Measurements from ENCODE around the gene MOB3B.

Gene MOB3B

DNA sequence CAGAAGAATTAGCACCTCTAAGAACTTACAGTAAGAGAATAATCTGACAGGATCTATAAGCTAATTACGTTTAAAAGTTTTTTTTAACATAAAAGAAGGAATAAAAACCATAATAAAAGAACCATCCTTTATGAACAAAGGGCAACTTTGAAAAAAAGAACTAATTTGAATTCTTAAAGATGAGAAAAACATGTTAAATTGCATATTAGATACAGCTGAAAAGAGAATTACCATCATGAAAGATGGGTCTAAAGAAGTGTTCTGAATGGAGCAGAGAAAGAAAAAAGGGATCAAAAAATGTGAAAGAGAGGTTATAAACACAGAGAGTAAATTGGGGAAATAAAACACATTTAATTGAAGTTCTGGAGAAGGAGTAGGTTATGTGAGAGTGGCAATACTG, 51.3 kb downstream of the MOB3B start:
- ChIA-PET POLR2A (no interaction called here), CTCF (no interaction called here)
- H3K9me3 ChIP-seq (ENCODE audit: control insufficient read depth, insufficient read depth, low read depth, low read length) = no peaks in the 10 kb centered on the region
- TF ChIP-seq, protein P1, sequence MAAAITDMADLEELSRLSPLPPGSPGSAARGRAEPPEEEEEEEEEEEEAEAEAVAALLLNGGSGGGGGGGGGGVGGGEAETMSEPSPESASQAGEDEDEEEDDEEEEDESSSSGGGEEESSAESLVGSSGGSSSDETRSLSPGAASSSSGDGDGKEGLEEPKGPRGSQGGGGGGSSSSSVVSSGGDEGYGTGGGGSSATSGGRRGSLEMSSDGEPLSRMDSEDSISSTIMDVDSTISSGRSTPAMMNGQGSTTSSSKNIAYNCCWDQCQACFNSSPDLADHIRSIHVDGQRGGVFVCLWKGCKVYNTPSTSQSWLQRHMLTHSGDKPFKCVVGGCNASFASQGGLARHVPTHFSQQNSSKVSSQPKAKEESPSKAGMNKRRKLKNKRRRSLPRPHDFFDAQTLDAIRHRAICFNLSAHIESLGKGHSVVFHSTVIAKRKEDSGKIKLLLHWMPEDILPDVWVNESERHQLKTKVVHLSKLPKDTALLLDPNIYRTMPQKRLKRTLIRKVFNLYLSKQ (tag by site-specific recombination; IDR thresholded peaks at IDR 0.05; ENCODE audit: borderline replicate concordance) = no peak
- no peak for TF ChIP-seq ZNF202 (tag by site-specific recombination; IDR thresholded peaks at IDR 0.05; ENCODE audit: borderline replicate concordance)
- no peak for TF ChIP-seq ZNF146 (tag by site-specific recombination; IDR thresholded peaks at IDR 0.05)
- TF ChIP-seq ZNF600 (tag by site-specific recombination; IDR thresholded peaks at IDR 0.05) = no peak
- no peak for TF ChIP-seq ZNF791 (tag by site-specific recombination; IDR thresholded peaks at IDR 0.05)
- no peak for TF ChIP-seq GLI2 (tag by site-specific recombination; IDR thresholded peaks at IDR 0.05; ENCODE audit: borderline replicate concordance, low read depth)
- TF ChIP-seq ZNF223 (tag by site-specific recombination; IDR thresholded peaks at IDR 0.05) = no peak
- TF ChIP-seq, protein P2, sequence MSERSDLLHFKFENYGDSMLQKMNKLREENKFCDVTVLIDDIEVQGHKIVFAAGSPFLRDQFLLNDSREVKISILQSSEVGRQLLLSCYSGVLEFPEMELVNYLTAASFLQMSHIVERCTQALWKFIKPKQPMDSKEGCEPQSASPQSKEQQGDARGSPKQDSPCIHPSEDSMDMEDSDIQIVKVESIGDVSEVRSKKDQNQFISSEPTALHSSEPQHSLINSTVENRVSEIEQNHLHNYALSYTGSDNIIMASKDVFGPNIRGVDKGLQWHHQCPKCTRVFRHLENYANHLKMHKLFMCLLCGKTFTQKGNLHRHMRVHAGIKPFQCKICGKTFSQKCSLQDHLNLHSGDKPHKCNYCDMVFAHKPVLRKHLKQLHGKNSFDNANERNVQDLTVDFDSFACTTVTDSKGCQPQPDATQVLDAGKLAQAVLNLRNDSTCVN (tag by site-specific recombination; optimal IDR thresholded peaks at IDR 0.05) = no peak
- TF ChIP-seq, protein P3, sequence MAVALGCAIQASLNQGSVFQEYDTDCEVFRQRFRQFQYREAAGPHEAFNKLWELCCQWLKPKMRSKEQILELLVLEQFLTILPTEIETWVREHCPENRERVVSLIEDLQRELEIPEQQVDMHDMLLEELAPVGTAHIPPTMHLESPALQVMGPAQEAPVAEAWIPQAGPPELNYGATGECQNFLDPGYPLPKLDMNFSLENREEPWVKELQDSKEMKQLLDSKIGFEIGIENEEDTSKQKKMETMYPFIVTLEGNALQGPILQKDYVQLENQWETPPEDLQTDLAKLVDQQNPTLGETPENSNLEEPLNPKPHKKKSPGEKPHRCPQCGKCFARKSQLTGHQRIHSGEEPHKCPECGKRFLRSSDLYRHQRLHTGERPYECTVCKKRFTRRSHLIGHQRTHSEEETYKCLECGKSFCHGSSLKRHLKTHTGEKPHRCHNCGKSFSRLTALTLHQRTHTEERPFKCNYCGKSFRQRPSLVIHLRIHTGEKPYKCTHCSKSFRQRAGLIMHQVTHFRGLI (tag by site-specific recombination; IDR thresholded peaks at IDR 0.05) = no peak
- TF ChIP-seq ZXDB (tag by site-specific recombination; IDR thresholded peaks at IDR 0.05) = no peak
- no peak for TF ChIP-seq ZNF548 (tag by site-specific recombination; IDR thresholded peaks at IDR 0.05)
- TF ChIP-seq, protein P4, sequence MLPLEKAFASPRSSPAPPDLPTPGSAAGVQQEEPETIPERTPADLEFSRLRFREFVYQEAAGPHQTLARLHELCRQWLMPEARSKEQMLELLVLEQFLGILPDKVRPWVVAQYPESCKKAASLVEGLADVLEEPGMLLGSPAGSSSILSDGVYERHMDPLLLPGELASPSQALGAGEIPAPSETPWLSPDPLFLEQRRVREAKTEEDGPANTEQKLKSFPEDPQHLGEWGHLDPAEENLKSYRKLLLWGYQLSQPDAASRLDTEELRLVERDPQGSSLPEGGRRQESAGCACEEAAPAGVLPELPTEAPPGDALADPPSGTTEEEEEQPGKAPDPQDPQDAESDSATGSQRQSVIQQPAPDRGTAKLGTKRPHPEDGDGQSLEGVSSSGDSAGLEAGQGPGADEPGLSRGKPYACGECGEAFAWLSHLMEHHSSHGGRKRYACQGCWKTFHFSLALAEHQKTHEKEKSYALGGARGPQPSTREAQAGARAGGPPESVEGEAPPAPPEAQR (tag by site-specific recombination; IDR thresholded peaks at IDR 0.05) = no peak
- no peak for TF ChIP-seq ZNF521 (tag by site-specific recombination; IDR thresholded peaks at IDR 0.05)
- TF ChIP-seq YY1 (tag by site-specific recombination; IDR thresholded peaks at IDR 0.05) = no peak
- TF ChIP-seq MYNN (tag by site-specific recombination; IDR thresholded peaks at IDR 0.05; ENCODE audit: borderline replicate concordance) = no peak
- TF ChIP-seq ZNF112 (tag by site-specific recombination; IDR thresholded peaks at IDR 0.05) = no peak
- no peak for TF ChIP-seq ZNF140 (tag by site-specific recombination; IDR thresholded peaks at IDR 0.05)
- no peak for TF ChIP-seq ZNF341 (tag by site-specific recombination; IDR thresholded peaks at IDR 0.05; ENCODE audit: low read depth)
- H3K36me3 ChIP-seq (ENCODE audit: control insufficient read depth in 2 of 2, insufficient read depth in 1 of 2, low read length in 2 of 2) = no peaks in the 10 kb centered on the region
- H3K4me1 ChIP-seq (ENCODE audit: control insufficient read depth, insufficient read depth, low read length) = peaks cover 3% of the 10 kb centered on the region; the same call in 1 of the 2 replicates
- no peak overlapping the region for H3K4me3 ChIP-seq (ENCODE audit: low read depth, low read length)
- no peak overlapping the region for H3K27ac ChIP-seq (ENCODE audit: extremely low read depth, low read depth, low read length)

DNA sequence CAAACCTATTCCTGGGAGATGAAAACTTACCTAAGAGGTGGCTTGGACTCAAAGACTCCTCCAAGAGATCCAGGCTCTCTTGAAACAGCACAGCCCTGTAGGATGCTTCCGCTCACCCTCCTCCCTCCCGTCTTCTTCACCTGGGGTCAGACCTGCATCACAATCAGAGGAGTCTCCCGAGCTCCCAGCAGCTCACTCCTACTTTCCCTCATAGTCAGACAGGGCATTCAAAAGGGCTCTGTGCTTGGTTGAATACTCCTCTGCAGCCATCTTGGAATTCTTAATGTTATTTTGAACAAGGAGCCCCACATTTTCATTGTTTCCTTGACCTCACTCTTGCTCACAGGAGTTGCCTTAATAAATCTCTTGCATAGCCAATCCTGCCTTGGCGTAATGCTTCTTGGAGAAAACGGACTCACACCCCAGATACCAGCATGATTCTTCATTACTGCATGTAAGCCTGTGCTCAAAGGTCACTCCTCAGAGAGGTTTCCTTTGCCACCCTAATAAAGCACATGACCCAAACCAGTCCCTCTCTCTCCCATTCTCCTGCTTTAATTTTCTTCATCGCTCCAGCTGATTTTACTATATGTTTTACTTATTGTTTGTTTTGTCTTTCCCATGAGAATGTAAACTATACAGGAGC, 52.6 kb downstream of the MOB3B start:
- Histone ChIP-seq H3K36me3 (ENCODE audit: control insufficient read depth in 2 of 2, insufficient read depth in 1 of 2, low read length in 2 of 2) (no peaks in the 10 kb centered on the region), H3K4me3 (ENCODE audit: low read depth, low read length) (no peak overlapping the region), H3K4me1 (ENCODE audit: control insufficient read depth, insufficient read depth, low read length) (peaks cover 7% of the 10 kb centered on the region), H3K9me3 (ENCODE audit: control insufficient read depth, insufficient read depth, low read depth, low read length) (no peaks in the 10 kb centered on the region), H3K27ac (ENCODE audit: extremely low read depth, low read depth, low read length) (no peak overlapping the region)
- CTCF ChIA-PET = no interaction called here
- POLR2A ChIA-PET = no interaction called here
- TF ChIP-seq ZNF555 (tag by site-specific recombination; conservative IDR thresholded peaks at IDR 0.05) (no peak), SP3 (tag by site-specific recombination; IDR thresholded peaks at IDR 0.05) (no peak), REPIN1 (tag by site-specific recombination; IDR thresholded peaks at IDR 0.05; ENCODE audit: low read depth) (no peak), ZFP3 (tag by site-specific recombination; IDR thresholded peaks at IDR 0.05; ENCODE audit: low read depth) (no peak), SALL2 (tag by site-specific recombination; IDR thresholded peaks at IDR 0.05; ENCODE audit: borderline replicate concordance) (no peak), ZNF624 (tag by site-specific recombination; IDR thresholded peaks at IDR 0.05) (no peak), ZNF530 (tag by site-specific recombination; IDR thresholded peaks at IDR 0.05; ENCODE audit: low read depth) (no peak), ZNF24 (tag by site-specific recombination; IDR thresholded peaks at IDR 0.05) (no peak), ZNF501 (tag by site-specific recombination; IDR thresholded peaks at IDR 0.05) (no peak), ZBTB7A (tag by site-specific recombination; IDR thresholded peaks at IDR 0.05; ENCODE audit: low read depth) (no peak)

Measured in HEK293 (cell line).